GM12874 (cell line): ENCODE data around the gene SLC36A2.

Source experiments
- TF ChIP-seq, protein P1 (sequence below): IDR thresholded peaks from 2 replicates; pipeline ENCODE4 v1.5.1; 2011; ENCODE audit warnings: low read depth, mild to moderate bottlenecking, control low read depth, low read length, moderate library complexity; ENCODE audit not compliant: insufficient read depth

The SLC36A2 gene

DNA sequence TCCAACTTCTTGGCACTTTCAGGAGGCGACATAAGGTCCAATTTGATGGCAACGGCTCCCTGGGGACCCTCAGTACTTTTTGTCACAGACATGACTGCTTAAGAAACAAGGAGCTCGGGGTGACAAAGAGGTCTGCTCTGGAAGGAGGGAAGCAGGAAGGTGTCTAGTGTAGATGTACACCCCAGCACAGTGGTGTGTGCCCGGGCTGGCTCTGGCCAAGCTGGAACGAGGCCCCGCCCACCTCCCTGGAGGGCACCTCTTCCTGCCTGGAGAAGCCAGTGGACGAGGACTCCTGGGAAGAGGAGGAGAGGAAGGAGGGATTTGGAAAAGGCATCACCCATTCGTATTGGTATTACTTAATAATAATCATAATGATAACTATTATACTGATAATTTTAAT lies at the start of gene SLC36A2:
SLC36A2 (minus strand) TSS at position 191 of the 400 bp plus-strand sequence; CDS start at position 92, 99 bp downstream.
- TF ChIP-seq, protein P1, sequence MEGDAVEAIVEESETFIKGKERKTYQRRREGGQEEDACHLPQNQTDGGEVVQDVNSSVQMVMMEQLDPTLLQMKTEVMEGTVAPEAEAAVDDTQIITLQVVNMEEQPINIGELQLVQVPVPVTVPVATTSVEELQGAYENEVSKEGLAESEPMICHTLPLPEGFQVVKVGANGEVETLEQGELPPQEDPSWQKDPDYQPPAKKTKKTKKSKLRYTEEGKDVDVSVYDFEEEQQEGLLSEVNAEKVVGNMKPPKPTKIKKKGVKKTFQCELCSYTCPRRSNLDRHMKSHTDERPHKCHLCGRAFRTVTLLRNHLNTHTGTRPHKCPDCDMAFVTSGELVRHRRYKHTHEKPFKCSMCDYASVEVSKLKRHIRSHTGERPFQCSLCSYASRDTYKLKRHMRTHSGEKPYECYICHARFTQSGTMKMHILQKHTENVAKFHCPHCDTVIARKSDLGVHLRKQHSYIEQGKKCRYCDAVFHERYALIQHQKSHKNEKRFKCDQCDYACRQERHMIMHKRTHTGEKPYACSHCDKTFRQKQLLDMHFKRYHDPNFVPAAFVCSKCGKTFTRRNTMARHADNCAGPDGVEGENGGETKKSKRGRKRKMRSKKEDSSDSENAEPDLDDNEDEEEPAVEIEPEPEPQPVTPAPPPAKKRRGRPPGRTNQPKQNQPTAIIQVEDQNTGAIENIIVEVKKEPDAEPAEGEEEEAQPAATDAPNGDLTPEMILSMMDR, result no peak

DNA sequence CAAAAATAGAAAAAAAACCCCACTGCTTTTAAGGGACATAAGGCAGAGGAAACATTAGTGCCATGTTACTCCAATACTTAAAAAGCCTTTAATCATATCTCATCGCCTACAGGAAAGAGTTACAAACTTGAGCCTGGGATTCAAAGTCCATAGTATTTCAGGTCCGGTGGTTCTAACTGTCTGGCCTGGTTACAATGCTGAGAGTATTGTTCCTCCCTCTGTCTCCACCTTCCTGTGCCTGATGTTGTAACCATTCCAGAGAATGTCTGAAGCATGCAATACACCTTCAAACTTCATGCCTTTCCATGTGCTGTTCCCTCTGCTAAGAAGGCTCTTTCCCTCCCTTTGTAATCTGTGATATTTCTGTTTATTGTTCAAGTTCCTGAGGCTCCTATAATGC lies 41.6 kb upstream of the SLC36A2 start:
- TF ChIP-seq, protein P1, result no peak

DNA sequence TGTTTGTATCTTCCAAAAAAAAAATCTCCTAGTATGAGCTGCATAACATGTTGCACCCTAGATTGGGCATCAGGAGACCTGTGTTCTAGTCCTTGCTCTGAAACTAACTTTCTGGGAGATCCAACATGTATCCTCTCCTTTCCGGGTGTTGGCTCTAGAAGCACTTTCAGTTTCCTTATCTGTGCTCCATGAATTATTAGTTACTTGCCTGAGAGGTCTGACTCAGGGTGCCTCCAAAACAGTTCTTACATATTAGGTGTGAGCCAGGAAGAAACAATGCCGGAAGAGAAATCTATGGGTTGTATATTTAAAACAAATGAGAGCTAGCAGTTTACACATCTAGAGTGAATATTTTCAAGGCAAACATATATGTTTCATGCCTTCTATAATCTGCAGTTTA lies 36.7 kb upstream of the SLC36A2 start:
- TF ChIP-seq, protein P1, result no peak

DNA sequence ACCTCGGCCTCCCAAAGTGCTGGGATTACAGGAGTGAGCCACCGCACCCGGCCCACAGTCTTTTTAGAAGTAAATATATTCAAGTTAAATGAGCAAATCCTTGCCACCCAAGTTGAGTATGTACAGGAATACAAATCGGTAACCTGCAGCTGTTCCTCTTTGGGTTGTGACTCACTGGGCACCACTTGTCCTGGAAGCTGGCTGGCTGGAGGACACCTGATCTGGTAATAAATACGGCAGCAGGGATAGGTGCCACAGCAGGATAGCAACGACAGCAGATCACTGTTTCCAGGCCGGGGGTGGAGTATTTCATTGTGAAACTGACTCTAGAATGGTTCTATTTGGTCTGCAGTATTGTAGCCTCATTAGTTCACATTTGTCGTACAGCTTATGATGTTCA lies 35.7 kb upstream of the SLC36A2 start:
- TF ChIP-seq, protein P1, result no peak

DNA sequence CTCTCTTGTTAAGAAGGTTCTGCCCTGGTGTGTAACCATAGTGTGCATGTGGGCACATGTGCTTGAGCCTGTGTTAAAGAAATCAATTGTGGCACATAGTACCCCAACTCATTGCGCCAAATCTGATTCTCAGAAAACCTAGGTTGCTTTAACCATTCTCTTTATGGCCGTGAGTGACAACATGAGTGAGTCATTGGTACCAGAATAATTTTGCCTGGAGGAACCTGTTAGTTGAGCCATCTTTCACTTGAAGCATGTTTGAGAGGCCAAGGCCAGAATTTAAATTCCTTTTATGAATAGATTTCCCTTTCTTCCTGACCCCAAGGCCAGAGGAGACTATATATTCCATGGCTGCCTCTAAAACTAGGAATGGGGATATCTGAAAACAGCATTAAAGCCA lies 35.2 kb upstream of the SLC36A2 start:
- TF ChIP-seq, protein P1, result no peak

DNA sequence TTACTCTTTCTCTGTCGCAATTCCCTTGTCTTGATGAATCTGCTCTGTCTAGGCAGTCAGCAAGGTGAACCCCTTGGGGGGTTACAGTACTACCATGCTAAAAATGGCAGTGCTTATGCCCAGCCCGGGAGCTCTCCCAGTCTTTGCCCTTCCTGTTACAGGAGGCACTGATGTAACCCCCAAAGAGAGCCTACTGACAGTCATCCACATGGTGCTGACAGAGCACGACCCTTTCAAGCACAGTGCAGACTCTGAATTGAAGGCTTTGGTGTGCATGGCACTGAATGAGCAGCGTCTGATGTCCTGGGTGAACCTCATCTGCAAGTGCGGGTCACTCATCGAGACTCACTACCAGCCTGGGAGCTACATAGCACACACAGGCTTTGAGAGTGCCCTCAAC lies 34.5 kb upstream of the SLC36A2 start:
- TF ChIP-seq, protein P1, result no peak

DNA sequence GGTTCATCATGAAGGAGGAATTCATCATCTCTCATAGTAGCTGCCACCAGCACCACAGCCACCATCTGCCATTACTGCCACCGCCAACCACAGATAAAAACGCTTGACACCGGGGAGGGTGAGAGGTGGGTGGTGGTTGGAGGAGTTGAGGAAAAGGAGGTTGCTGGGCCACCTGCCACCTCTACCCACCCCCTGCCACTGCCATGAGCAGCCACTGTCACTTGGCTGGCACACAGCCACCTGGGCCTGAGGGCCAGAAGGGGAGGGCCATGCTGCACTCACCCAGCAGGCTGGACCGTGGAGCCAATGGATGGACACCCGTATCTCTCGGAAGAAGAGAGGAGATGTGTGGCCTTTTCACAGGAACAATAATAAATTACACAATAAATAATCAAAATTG lies 31.3 kb upstream of the SLC36A2 start:
- TF ChIP-seq, protein P1, result no peak

DNA sequence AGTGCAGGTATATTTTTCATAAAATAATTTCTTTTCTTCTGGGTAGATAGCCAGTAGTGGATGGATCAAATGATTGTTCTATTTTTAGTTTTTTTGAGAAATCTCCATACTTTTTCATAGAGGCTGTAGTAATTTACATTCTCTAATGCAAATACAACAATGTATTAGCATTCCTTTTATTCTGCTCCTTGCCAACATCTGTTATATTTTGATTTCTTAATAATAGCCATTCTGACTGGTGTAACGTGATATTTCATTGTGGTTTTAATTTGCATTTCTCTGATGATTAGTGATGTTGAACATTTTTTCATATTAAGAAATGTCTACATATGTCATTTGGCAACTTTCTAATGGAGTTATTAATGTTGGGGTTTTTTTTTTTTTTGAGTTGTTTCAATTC lies 27.2 kb upstream of the SLC36A2 start:
- TF ChIP-seq, protein P1, result no peak
